Uterus (tissue), 4 donors: Measurements from ENCODE around the gene HNRNPAB. TPM values are rescaled to one million over a fixed set of nuclear protein-coding genes. Genes with fewer than 3 reads are reported as not detected.

Experiments used
- DNase-seq, 2 donors: peaks; one replicate each; pipeline ENCODE4 v3.0.0-alpha.2; 2019 to 2020
- H3K27ac ChIP-seq, 2 donors: fragments of 200-600 bp; sonication (generic); 1 replicate in 1 of 2; 2 replicates in 1 of 2; pipeline ENCODE4 v1.5.1; 2016 to 2018
- H3K27me3 ChIP-seq, 2 donors: fragments of 200-600 bp; sonication (generic); one replicate each; pipeline ENCODE4 v1.5.1; 2018 to 2019; ENCODE audit warnings: control low read depth in 1 of 2
- H3K36me3 ChIP-seq, 2 donors: fragments of 200-600 bp; sonication (generic); one replicate each; pipeline ENCODE4 v1.5.1; 2019; ENCODE audit warnings: control low read depth in 1 of 2
- H3K4me1 ChIP-seq, 2 donors: fragments of 200-600 bp; sonication (generic); one replicate each; pipeline ENCODE4 v1.5.1; 2018 to 2019; ENCODE audit warnings: control low read depth in 1 of 2
- H3K4me3 ChIP-seq, 2 donors: fragments of 200-600 bp; sonication (generic); 1 replicate in 1 of 2; 2 replicates in 1 of 2; pipeline ENCODE4 v1.5.1; 2018 to 2019; ENCODE audit warnings: mild to moderate bottlenecking in 1 of 2
- H3K9me3 ChIP-seq, 2 donors: fragments of 200-600 bp; sonication (generic); one replicate each; pipeline ENCODE4 v1.5.1; 2019; ENCODE audit warnings: control low read depth in 1 of 2
- CTCF ChIP-seq, 4 experiments: fragments of 200-600 bp in 2 of 4; fragments of 450-650 bp in 2 of 4; sonication (generic) in 2 of 4; IDR thresholded peaks; one replicate each; pipeline ENCODE4 v1.5.1; 2016 to 2019; ENCODE audit warnings: antibody characterized with exemption in 4 of 4, mild to moderate bottlenecking in 2 of 4, moderate library complexity in 1 of 4
- POLR2A ChIP-seq, 2 donors: fragments of 450-650 bp; IDR thresholded peaks; one replicate each; pipeline ENCODE4 v1.6.1; 2016; ENCODE audit warnings: antibody characterized with exemption in 2 of 2, mild to moderate bottlenecking in 1 of 2, moderate library complexity in 1 of 2
- intact Hi-C: fragments of 100-400 bp; cut with DNase I; formaldehyde crosslinking; loops from one replicate; pipeline ENCODE4 v1.15.1; 2023; ENCODE audit warnings: low total_unique reads
- total RNA-seq, 4 donors: library from RNA; depleted of rRNA in 3 of 4; stranded (reverse); fragments of >200 nt in 3 of 4; gene quantifications; one replicate each; pipeline versions ENCODE4 v1.1.0 to v1.2.4, GENCODE V29; 2014 to 2023
- donor health status: DM: yes; HTN: yes; CAD: no.

Gene HNRNPAB
- total RNA-seq, 4 donors from 2014 or later: 45.1 to 112 (median 73.4) TPM

- no peak for TF ChIP-seq CTCF (IDR thresholded peaks at IDR 0.05)
- TF ChIP-seq POLR2A (IDR thresholded peaks at IDR 0.05): no peak
- Histone ChIP-seq H3K9me3 (no peaks in the 10 kb centered on the region), H3K4me3 (no peak overlapping the region), H3K36me3 (no peaks in the 10 kb centered on the region), H3K27me3 (no peaks in the 10 kb centered on the region), H3K4me1 (no peaks in the 10 kb centered on the region), H3K27ac (no peak overlapping the region)
- intact Hi-C loops: no loop called here
- no peak for DNase-seq
Observed at GRCh38 chr5:178223828-178224335, 19.5 kb downstream of the HNRNPAB start.

- intact Hi-C loops: no loop called here
- no peaks in the 10 kb centered on the region for H3K27me3 ChIP-seq
- H3K4me3 ChIP-seq: no peak overlapping the region
- H3K27ac ChIP-seq: no peak overlapping the region
- no peaks in the 10 kb centered on the region for H3K36me3 ChIP-seq
- TF ChIP-seq POLR2A (IDR thresholded peaks at IDR 0.05): no peak
- TF ChIP-seq CTCF (IDR thresholded peaks at IDR 0.05): no peak
- DNase-seq: no peak
- no peaks in the 10 kb centered on the region for H3K9me3 ChIP-seq
- H3K4me1 ChIP-seq: no peaks in the 10 kb centered on the region
Observed at GRCh38 chr5:178224403-178224802, 20.1 kb downstream of the HNRNPAB start.

- Histone ChIP-seq H3K27ac (no peak overlapping the region), H3K4me3 (no peak overlapping the region), H3K4me1 (no peaks in the 10 kb centered on the region), H3K27me3 (no peaks in the 10 kb centered on the region), H3K9me3 (no peaks in the 10 kb centered on the region), H3K36me3 (no peaks in the 10 kb centered on the region)
- no peak for DNase-seq
- intact Hi-C loops: no loop called here
- TF ChIP-seq CTCF (IDR thresholded peaks at IDR 0.05) (no peak), POLR2A (IDR thresholded peaks at IDR 0.05) (no peak)
Observed at GRCh38 chr5:178225174-178225573, 20.8 kb downstream of the HNRNPAB start.

GRCh38 chr5:178227138-178227659, 22.9 kb downstream of the HNRNPAB start:
- Histone ChIP-seq H3K4me3 (no peak overlapping the region), H3K27me3 (no peaks in the 10 kb centered on the region), H3K4me1 (peaks cover 0 to 14% of the 10 kb centered on the region in 2 donors), H3K9me3 (no peaks in the 10 kb centered on the region), H3K36me3 (no peaks in the 10 kb centered on the region), H3K27ac (no peak overlapping the region)
- TF ChIP-seq POLR2A (IDR thresholded peaks at IDR 0.05): no peak
- TF ChIP-seq CTCF (IDR thresholded peaks at IDR 0.05): no peak
- no peak for DNase-seq
- intact Hi-C loops: no loop called here

- no peak for DNase-seq
- H3K9me3 ChIP-seq: no peaks in the 10 kb centered on the region
- no peaks in the 10 kb centered on the region for H3K27me3 ChIP-seq
- H3K4me3 ChIP-seq: no peak overlapping the region
- intact Hi-C loops: no loop called here
- H3K4me1 ChIP-seq: peaks cover 0 to 14% of the 10 kb centered on the region in 2 donors
- TF ChIP-seq POLR2A (IDR thresholded peaks at IDR 0.05): no peak
- no peak for TF ChIP-seq CTCF (IDR thresholded peaks at IDR 0.05)
- no peaks in the 10 kb centered on the region for H3K36me3 ChIP-seq
- no peak overlapping the region for H3K27ac ChIP-seq
Observed at GRCh38 chr5:178227929-178228328, 23.6 kb downstream of the HNRNPAB start.
